ENCODE measurements around the gene P2RX1. TPM values are rescaled to one million over a fixed set of nuclear protein-coding genes. Genes with fewer than 3 reads are reported as not detected.

Gene P2RX1
- total and polyA plus RNA-seq, 8 donors: 17.7 to 41.8 (median 24.9) TPM

DNA sequence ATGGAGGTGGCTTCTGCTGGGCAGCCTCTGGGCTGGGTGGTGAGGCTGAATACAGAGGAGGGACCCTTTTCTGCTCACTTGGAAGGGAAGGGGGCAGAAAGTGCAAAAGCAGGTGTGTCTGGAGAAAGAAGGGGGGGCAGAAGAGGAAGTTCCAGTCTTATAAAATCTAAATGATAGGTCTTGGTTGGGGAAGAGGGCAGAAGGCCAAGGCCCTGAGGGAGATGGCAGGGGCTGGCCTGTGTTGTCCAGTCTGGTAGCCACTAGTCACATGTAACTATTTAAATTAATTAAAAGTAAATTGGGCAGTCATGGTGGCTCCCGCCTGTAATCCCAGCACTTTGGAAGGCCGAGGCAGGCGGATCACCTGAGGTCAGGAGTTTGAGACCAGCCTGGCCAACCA, 20.9 kb downstream of the P2RX1 start:
- Histone ChIP-seq H3K36me3 (no peaks in the 10 kb centered on the region), H3K9me3 (no peaks in the 10 kb centered on the region), H3K27me3 (no peaks in the 10 kb centered on the region), H3K4me3 (no peak overlapping the region), H3K4me1 (peaks cover 28 to 39% (median 30%) of the 10 kb centered on the region in 3 donors), H3K27ac (peak overlapping the region; percentile 26 to 79 (median 56))
- WGBS, 2 donors: 69 to 89% methylated on average over 3 of the region's 3 CpGs
- no peak for ATAC-seq
- intact Hi-C loops (cut with DNase I): no loop called here
- no peak for FAIRE-seq
- DNase-seq: no peak
- TF ChIP-seq, protein P1, sequence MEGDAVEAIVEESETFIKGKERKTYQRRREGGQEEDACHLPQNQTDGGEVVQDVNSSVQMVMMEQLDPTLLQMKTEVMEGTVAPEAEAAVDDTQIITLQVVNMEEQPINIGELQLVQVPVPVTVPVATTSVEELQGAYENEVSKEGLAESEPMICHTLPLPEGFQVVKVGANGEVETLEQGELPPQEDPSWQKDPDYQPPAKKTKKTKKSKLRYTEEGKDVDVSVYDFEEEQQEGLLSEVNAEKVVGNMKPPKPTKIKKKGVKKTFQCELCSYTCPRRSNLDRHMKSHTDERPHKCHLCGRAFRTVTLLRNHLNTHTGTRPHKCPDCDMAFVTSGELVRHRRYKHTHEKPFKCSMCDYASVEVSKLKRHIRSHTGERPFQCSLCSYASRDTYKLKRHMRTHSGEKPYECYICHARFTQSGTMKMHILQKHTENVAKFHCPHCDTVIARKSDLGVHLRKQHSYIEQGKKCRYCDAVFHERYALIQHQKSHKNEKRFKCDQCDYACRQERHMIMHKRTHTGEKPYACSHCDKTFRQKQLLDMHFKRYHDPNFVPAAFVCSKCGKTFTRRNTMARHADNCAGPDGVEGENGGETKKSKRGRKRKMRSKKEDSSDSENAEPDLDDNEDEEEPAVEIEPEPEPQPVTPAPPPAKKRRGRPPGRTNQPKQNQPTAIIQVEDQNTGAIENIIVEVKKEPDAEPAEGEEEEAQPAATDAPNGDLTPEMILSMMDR (IDR thresholded peaks at IDR 0.05): no peak

DNA sequence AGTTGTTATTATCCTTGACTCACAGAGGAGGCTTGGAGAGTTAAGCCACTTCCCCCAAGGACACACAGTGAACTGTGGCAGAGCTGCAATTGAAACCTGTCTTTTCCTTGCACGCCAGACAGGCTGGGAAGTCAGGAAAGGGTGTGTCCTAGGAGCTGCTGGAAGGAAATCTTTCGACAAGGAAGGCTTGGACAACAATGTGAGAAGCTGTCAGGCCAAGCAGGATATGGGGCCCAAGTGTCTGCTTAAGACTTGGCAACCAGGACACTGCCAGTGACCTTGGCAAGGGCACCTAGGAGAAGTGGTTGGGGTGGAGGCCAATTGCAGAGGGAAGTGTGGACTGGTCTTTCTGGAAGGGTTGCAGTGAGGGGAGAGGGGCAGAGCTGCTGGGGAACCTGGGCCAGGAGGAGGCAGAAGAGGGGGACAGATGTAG, 21.3 kb downstream of the P2RX1 start:
- H3K27me3 ChIP-seq: no peaks in the 10 kb centered on the region
- ATAC-seq (peak; percentile 5 to 37 (median 20)), DNase-seq (peak in 5 of 6 donors; percentile 55 to 74 (median 68)), FAIRE-seq (no peak)
- H3K36me3 ChIP-seq: no peaks in the 10 kb centered on the region
- H3K4me3 ChIP-seq: no peak overlapping the region
- WGBS, 2 donors: 20 to 28% methylated on average over 2 of the region's 2 CpGs
- H3K27ac ChIP-seq: peak overlapping the region; percentile 28 to 79 (median 56)
- H3K4me1 ChIP-seq: peaks cover 28 to 41% (median 29%) of the 10 kb centered on the region in 3 donors
- intact Hi-C loops (cut with DNase I): no loop called here
- no peaks in the 10 kb centered on the region for H3K9me3 ChIP-seq
- TF ChIP-seq, protein P1 (IDR thresholded peaks at IDR 0.05): no peak

DNA sequence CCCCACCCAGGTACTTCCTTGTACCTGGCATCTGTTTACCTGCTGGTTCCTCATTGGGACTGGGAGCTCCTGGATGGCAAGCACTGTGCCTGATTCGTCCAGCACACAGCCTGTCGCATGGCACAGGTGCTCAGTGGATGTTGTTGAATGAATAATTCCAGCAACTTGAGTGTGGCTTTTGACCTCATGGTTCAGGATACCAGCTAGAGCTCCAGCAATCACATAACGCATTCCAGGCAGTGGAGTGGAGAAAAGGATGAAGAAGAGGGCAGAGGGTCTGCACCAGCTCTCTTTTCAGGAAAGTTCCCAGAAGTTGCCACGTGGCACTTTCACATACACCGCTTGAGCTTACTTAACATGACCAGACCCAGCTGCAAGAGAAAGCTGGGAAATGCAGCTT, 22.1 kb downstream of the P2RX1 start:
- WGBS, 2 donors: 39 to 50% methylated on average over 5 of the region's 5 CpGs
- ATAC-seq (no peak), FAIRE-seq (no peak), DNase-seq (no peak)
- no peak overlapping the region for H3K4me3 ChIP-seq
- H3K27ac ChIP-seq: peak overlapping the region in 3 of 4 donors; percentile 28 to 79 (median 77)
- no peaks in the 10 kb centered on the region for H3K9me3 ChIP-seq
- H3K36me3 ChIP-seq: no peaks in the 10 kb centered on the region
- H3K4me1 ChIP-seq: peaks cover 28 to 42% (median 29%) of the 10 kb centered on the region in 3 donors
- no peaks in the 10 kb centered on the region for H3K27me3 ChIP-seq
- TF ChIP-seq, protein P1 (IDR thresholded peaks at IDR 0.05): no peak
- intact Hi-C loops (cut with DNase I): no loop called here

DNA sequence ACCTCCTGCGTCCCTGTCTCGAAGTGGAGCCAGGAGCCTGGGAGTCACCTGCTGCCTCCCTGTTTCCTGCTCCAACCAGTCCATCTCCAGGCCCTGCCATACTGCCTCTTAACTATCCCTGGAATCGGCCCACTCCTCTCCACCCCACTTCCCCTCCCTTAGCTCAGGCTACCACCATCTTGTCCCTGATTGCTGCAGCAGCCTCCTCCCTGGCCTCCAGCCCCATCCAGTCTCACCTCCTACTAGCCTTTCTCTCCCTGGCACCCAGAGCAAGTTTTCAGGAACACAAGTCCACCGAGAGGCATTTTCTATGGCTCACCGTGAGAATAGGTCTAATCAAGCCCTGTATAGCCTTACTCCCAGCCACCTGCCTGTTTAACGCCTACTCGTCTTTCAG, 22.5 kb downstream of the P2RX1 start:
- ATAC-seq (no peak), DNase-seq (no peak), FAIRE-seq (no peak)
- Histone ChIP-seq H3K36me3 (no peaks in the 10 kb centered on the region), H3K4me3 (peak overlapping the region in 3 of 4 donors; percentile 57 to 81 (median 63)), H3K27me3 (no peaks in the 10 kb centered on the region), H3K9me3 (no peaks in the 10 kb centered on the region), H3K27ac (peak overlapping the region; percentile 28 to 79 (median 64)), H3K4me1 (peaks cover 28 to 42% (median 29%) of the 10 kb centered on the region in 3 donors)
- TF ChIP-seq, protein P1 (IDR thresholded peaks at IDR 0.05): no peak
- WGBS, 2 donors: 44 to 45% methylated on average over 7 of the region's 7 CpGs
- intact Hi-C loops (cut with DNase I): no loop called here

DNA sequence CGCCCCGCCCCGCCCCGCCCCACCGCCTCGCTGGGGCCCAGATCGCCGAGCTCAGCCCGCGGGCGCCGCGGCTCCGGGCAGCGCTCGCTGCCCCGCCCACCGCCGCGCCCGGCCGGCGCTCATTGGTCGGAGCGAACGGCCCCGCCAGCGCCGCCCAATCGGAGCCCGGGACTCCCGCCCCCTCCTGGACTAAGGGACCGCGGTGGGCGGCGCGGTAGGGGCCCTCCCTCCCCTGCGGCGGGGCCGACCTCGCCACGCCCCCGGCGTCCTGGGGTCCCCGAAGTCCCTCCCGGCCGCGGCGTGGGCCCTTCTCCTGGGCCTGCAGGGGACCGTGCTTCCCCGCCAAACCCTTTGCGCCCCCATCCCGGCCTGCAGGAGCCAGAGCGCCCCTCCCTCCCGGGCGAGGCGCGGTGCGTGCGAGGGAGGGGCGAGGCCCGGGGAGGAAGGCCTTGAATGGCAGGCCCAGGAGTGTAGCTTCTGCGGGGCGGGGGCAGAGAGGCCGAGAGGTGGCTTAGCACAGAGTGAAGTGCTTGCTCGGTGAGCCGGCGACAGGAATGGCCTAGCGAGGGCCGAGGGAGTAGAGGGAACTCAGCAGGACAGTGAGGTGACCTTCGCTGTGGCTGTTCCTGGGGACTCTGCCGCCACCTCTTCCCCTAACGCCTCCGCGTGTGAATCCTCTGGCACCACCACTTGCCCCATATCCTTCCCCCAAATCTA, 23.1 kb downstream of the P2RX1 start, which contains the start of gene CAMKK1:
CAMKK1 (minus strand) TSS at position 51 of the 717 bp plus-strand sequence. CDS start 7,366 bp downstream, outside the sequence.
- DNase-seq: peak; percentile 87 to 96 (median 92)
- TF ChIP-seq, protein P1 (IDR thresholded peaks at IDR 0.05): no peak
- ATAC-seq: peak; percentile 75 to 84 (median 82)
- no peaks in the 10 kb centered on the region for H3K9me3 ChIP-seq
- peaks cover 28 to 42% (median 29%) of the 10 kb centered on the region in 3 donors for H3K4me1 ChIP-seq
- WGBS, 2 donors: 3 to 9% methylated on average over 29 to 75 of the region's 75 CpGs
- peak within 1 kb of the TSS; percentile 47 to 81 (median 63) for H3K4me3 ChIP-seq
- no peaks in the 10 kb centered on the region for H3K27me3 ChIP-seq
- no peak for FAIRE-seq
- intact Hi-C loops (cut with DNase I): no loop called here
- peak within 1 kb of the TSS; percentile 28 to 79 (median 64) for H3K27ac ChIP-seq
- no peaks in the 10 kb centered on the region for H3K36me3 ChIP-seq
